Fibroblast of peridontal ligament (primary cell): Measurements from ENCODE around the gene RTN4R.
"Not testable (repeated sequence)": the region's sequence is repeated elsewhere in the genome, so short reads cannot be mapped to it uniquely, and the experiment has no call there.

ENCODE experiments used
- DNase-seq: peaks from one replicate; pipeline ENCODE4 v3.0.0-alpha.2; 2010; ENCODE audit errors: extremely low read depth

Gene RTN4R

DNA sequence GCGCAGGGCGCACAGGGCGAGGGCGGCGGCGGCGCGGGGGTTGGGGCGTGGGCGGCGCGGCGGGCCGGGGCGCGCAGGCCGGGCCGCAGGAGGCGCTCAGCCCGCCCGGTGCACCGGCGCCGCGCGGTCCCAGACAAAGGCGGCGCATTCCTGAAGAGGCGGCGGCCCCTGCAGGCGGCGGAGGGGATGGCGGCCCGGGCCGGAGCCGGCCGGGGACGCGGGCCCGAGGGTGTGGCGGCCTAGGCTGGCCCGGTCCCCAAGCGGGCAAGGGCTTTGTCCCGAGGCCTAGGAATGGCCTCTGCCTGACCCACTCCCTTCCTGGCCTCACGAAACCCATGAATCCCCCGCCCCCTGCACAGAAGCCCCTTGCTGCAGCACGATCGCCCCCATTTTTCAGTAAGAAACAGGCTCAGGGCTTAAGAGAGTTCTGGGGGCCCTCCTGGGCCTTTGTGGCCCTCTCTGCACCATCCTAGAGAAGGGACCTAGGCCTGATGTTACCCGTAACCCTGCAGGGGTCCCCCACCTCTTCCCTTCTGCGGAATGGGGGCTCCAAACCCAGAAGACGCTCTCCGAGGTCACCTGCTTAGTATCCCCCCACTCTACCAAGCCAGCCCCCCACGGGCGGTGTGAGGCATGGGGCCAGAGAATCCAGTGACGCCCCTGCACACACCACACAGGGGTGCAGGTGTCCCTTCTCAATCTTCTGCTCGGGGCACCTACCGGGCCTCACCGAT is at the start of gene RTN4R:
RTN4R (minus strand) TSS at position 40 of the 734 bp plus-strand sequence. CDS start 226 bp downstream, outside the sequence.
- no peak for DNase-seq

GRCh38 chr22:20317402-20318042 is 49.4 kb upstream of the RTN4R start:
- DNase-seq = not testable (repeated sequence)

GRCh38 chr22:20316844-20317401 is 48.8 kb upstream of the RTN4R start:
- no peak for DNase-seq

- no peak for DNase-seq
Measured at GRCh38 chr22:20316217-20316843, 48.2 kb upstream of the RTN4R start.

- DNase-seq = no peak
Measured at GRCh38 chr22:20315337-20316216, 47.5 kb upstream of the RTN4R start.

DNA sequence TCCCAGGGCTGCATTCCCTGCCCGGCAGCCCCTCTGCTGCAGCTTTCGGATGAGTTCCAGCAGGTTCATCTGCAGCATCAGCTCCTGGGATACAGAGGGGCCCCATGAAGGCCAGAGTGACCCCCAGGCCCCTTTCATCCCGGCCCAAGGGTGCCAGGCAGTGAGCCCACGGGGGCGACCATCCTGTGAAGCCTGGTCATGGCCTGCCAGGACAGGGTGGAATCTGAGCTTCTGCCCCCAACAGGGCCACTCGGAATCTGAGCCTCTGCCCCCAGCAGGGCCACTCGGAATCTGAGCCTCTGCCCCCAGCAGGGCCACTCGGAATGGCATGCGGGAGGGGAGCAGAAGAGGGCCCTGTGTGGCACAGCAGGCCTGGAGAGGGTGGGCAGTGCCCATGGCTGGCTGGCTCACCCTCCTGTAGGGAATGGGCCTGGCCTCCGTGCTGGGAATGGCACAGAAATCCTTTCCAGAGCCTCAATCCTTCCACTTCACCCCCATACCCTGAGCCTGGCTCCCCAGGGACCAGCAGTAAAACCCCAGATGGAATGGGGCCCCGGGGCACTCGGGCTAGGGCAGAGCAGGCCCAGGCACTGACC is 46.7 kb upstream of the RTN4R start:
- DNase-seq = not testable (repeated sequence)

DNA sequence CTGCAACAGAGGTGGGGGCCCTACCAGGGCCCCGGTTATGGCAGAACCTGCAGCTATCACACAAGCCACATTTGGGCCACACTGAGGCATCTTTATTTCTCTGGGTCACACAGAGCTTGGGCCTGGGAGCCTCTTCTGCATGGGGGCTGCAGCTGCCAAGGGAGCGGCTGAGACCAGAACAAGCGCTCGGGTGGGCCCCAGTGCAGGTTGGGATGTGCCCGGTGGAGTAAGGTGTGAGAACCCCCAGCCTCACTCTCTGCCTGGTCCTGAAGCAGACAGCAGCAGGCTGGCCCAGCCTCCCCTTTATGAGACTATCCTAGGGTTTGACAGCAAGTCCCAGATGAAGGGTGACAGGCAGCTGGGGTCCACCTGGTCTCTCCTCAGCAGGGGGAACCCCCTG is 46.1 kb upstream of the RTN4R start:
- DNase-seq = not testable (repeated sequence)

- DNase-seq = not testable (repeated sequence)
Measured at GRCh38 chr22:20313306-20314077, 45.4 kb upstream of the RTN4R start.

DNA sequence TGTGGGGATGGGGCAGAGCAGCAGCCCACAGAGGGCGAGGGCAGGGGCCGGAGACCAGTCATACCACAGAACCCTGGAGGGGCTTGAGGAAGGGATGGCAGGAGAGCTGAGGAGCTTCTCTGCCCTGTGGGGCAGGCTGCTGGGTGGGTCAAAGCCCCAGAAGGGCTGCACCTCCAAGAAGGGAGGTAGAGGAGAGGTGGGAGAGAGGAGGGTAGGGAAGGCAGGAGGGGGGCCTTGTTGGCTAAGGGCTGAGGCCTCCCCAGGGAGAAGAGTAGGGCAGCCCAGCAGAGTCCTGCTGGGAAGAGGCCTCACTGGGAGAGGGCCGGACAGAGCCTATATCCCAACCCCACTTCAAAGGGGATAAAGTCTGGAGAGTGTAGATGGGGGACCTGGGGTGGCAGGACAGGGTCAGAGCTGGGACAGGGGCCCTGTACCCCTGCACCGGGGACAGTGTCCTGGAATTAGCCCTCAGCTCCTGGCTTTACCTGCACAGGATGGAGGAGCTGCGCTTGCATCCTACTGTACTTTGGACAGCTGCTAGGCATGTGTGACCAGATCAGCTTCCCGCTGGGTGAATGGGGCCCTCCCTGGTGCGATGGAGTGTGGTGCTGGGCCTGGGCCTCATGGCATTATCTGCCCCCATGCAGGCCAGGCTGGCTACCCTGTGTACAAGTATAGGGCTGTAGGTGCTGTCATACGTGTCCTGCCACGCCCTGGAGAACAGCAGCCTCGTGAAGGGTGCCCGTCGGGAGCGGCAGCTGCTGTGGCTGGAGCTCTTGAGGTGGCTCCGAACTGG is 44.5 kb upstream of the RTN4R start:
- no peak for DNase-seq

DNA sequence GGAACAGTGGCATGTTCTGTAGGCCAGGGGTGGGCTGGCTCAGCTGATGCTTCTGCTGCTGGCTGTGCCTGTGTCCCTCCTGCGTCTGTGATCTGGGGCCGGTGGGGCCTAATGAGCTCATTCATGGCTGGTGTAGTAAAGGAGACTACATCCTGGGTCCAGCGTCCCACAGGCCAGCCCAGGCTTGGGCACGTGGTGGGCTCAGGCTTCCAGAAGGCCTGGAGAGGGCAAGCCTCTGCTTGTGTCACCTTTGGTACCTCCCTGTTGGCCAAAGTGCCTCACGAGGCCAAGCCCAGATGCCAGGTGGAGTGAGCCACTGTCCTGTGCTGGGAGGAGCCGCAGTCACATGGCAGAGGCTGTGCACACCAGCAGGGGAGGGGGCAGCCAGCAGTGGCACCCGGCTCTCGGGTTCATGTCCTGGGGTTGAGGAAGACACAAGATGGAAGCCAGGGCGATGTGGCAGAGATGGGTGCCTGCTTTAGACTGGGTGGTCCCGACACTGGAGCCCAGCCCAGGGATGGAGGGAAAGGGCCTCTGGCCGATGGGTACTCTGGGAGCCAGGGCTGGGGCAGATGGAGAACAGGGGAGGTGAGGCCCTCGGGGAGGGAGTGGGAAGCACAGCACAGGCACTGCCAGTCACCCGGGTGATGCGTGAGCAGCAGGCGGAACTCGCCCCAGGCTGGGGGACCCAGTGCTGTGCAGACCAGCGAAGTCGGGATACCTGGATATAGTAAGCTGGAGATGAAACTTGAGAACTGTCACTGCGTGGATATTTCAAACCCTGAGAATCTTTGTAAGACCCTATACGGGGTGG is 43.3 kb upstream of the RTN4R start:
- DNase-seq = not testable (repeated sequence)

GRCh38 chr22:20310773-20311172 is 42.7 kb upstream of the RTN4R start:
- not testable (repeated sequence) for DNase-seq

DNA sequence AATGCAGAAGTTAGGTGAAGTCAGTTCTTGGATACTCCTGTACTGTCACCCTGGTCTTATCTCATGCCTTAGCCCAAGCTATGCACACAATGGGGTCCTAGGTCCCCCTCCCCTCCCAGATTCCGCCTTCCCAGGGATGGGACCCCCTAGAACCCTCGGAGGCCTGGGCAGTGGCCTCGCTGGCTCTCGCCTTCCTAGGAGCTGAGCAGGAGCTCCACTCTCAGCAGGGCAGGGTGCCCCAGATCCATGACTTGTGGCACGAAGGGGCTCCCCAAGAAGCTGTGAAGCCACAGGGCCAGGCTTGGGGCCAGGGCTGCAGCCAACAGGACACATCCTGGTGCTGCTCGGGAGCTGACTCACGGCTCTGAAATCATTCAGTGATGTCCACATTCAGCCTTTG is 42.1 kb upstream of the RTN4R start:
- not testable (repeated sequence) for DNase-seq

DNA sequence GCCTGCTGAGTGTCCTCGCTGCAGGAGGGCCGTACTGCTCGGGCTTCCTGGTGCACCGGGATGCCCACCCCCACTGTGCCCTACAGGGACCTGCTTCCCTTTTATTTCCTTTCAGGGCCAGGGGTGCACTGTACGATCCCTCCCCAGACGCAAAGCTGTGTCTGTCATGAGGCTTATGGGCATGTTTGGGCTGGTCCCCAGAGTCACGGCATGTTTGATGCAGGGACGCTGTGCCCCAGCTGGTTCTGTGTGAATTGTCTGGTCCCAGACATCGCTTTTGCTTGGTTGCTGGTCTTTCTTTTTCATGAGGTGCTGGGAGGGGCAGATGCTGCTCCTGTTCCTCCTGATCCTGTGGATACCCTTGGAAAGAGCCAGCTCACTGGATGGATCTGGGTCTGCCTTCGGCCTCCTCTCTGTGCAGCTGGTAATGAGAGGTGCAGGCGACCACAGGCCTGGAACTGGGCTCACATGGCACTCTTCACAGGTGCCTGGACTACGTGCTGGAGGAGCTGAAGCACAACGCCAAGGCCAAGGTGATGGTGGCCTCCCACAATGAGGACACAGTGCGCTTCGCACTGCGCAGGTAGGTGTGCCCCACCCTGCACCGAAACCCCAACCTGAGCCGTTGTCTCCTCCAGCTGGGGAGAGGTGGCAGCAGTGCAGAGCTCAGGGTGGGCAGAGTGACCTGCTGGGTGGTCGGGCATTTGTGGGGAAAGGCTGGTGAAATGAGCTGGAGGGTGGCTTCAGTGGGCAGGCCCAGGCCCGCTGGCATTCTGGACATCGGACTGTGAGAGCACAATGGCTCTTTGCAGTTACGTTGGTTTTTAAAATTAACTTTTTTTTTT is 40.9 kb upstream of the RTN4R start:
- not testable (repeated sequence) for DNase-seq

GRCh38 chr22:20307448-20308447 is 39.6 kb upstream of the RTN4R start:
- DNase-seq = not testable (repeated sequence)

DNA sequence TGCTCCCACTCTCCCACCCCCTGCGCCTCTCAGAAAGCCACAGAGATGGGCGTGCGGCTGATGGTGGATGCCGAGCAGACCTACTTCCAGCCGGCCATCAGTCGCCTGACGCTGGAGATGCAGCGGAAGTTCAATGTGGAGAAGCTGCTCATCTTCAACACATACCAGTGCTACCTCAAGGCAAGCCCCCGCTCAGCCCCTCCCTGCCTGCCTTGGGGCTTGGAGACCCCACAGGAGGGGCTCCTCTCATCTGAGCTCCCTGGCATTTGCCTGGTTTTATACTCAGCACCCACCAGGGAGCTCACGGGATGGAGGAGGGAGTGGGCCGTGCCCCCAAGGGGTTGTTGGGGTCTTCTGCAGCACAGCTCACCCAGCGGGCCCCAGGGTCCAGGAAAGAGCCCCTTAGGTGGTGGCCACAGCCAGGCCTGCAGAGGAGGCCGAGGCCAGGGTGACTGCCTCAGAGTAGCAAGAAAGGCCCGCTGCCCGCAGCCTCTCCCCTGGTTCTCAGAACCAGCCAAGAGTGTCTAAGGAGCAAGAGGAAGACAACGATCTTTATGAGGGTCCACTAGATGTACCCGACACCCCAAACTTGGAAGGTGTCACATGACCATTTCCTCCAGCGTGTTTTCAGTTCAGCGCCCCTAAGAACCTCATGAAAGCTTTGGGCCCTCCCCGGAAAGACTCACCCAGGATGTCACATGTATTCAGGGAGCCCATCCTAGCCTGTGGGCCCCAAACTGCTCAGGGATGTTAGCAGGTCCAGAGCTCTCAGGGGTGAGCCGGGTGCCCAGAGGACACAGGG is 38.7 kb upstream of the RTN4R start:
- DNase-seq = not testable (repeated sequence)
